Stomach (tissue), 9 donors: ENCODE data around the gene TRAK1. TPM values are rescaled to one million over a fixed set of nuclear protein-coding genes. Genes with fewer than 3 reads are reported as not detected.

Experiments
- DNase-seq, 2 donors: peaks; one replicate each; pipeline versions ENCODE4 v3.0.0 to v3.0.0-alpha.2; 2013 to 2019
- H3K27ac ChIP-seq, 5 donors: fragments of 200-600 bp in 4 of 5; sonication (generic) in 4 of 5; one replicate each; pipeline ENCODE4 v1.5.1; 2013 to 2019; ENCODE audit warnings: mild to moderate bottlenecking in 1 of 5, moderate library complexity in 1 of 5
- H3K27me3 ChIP-seq, 3 donors: fragments of 200-600 bp; sonication (generic); one replicate each; pipeline ENCODE4 v1.5.1; 2017 to 2019; ENCODE audit warnings: mixed run types in 1 of 3
- H3K36me3 ChIP-seq, 4 donors: fragments of 200-600 bp; sonication (generic); 1 replicate in 3 of 4; 2 replicates in 1 of 4; pipeline ENCODE4 v1.5.1; 2016 to 2019
- H3K4me1 ChIP-seq, 4 donors: fragments of 200-600 bp; sonication (generic); one replicate each; pipeline ENCODE4 v1.5.1; 2016 to 2019
- H3K4me3 ChIP-seq, 4 donors: fragments of 200-600 bp; sonication (generic) in 3 of 4; one replicate each; pipeline ENCODE4 v1.5.1; 2016 to 2019; ENCODE audit warnings: mild to moderate bottlenecking in 1 of 4
- H3K9me3 ChIP-seq, 4 donors: fragments of 200-600 bp; sonication (generic); one replicate each; pipeline ENCODE4 v1.5.1; 2016 to 2019
- EP300 ChIP-seq: sonication (generic); formaldehyde crosslinking; IDR thresholded peaks from one replicate; pipeline ENCODE4 v1.6.1; 2017; ENCODE audit warnings: antibody characterized with exemption
- POLR2A ChIP-seq, 4 donors: fragments of 450-650 bp; IDR thresholded peaks; one replicate each; pipeline ENCODE4 v1.6.1; 2016; ENCODE audit warnings: antibody characterized with exemption in 4 of 4, control low read depth in 2 of 4, mild to moderate bottlenecking in 1 of 4, moderate library complexity in 1 of 4
- POLR2AphosphoS5 ChIP-seq, 3 donors: sonication (generic); formaldehyde crosslinking; IDR thresholded peaks; one replicate each; pipeline ENCODE4 v1.6.1; 2016; ENCODE audit warnings: antibody characterized with exemption in 3 of 3
- WGBS, 5 donors: extraction: QIAGEN DNeasy Blood & Tissue Kit in 3 of 5; methylation state at CpG; one replicate each; pipeline versions ENCODE4 v1.1.5 to v1.1.7; 2013 to 2018; 5-methylcytosine and 5-hydroxymethylcytosine counted together
- intact Hi-C: fragments of 100-400 bp; cut with DNase I; formaldehyde crosslinking; loops from one replicate; pipeline ENCODE4 v1.15.1; 2023; ENCODE audit warnings: low total_unique reads
- polyA plus RNA-seq, 3 donors: library from polyadenylated mRNA; stranded (reverse); fragments of 200-250 nt; gene quantifications; one replicate each; pipeline ENCODE4 v1.2.3, GENCODE V29; 2013
- total RNA-seq, 5 donors: library from RNA; depleted of rRNA; stranded (reverse); fragments of >200 nt; gene quantifications; one replicate each; pipeline versions ENCODE4 v1.1.0 to v1.2.3, GENCODE V29; 2014 to 2016
- TF ChIP-seq, protein P1 (sequence below), 7 experiments: fragments of 450-650 bp in 4 of 7; fragments of 200-600 bp in 3 of 7; sonication (generic) in 3 of 7; IDR thresholded peaks; one replicate each; pipeline ENCODE4 v1.5.1; 2016 to 2019; ENCODE audit warnings: antibody characterized with exemption in 7 of 7, control low read depth in 2 of 7, mild to moderate bottlenecking in 1 of 7
- donor health status: healthy with polysubstance abuse.
- donor health status: Bipolar disorder and iron deficiency.
- donor health status: healthy.

The TRAK1 gene
- total and polyA plus RNA-seq, 8 donors = 17.2 to 328 (median 86.0) TPM

- 26 to 74% (median 41%) methylated on average over 3 of the region's 3 CpGs for WGBS, 5 donors
- Histone ChIP-seq H3K4me3 (no peak overlapping the region), H3K9me3 (no peaks in the 10 kb centered on the region), H3K4me1 (peaks cover 20 to 49% (median 34%) of the 10 kb centered on the region in 4 donors), H3K36me3 (no peaks in the 10 kb centered on the region), H3K27ac (peak overlapping the region; percentile 16 to 59 (median 48)), H3K27me3 (no peaks in the 10 kb centered on the region)
- intact Hi-C loops = no loop called here
- peak; percentile 90 to 92 for DNase-seq
- TF ChIP-seq POLR2A (IDR thresholded peaks at IDR 0.05) = no peak
- TF ChIP-seq POLR2AphosphoS5 (IDR thresholded peaks at IDR 0.05) = peak in 1 of 3 donors; percentile 61
Observed at GRCh38 chr3:42149975-42150374, 58.8 kb downstream of the TRAK1 start.

DNA sequence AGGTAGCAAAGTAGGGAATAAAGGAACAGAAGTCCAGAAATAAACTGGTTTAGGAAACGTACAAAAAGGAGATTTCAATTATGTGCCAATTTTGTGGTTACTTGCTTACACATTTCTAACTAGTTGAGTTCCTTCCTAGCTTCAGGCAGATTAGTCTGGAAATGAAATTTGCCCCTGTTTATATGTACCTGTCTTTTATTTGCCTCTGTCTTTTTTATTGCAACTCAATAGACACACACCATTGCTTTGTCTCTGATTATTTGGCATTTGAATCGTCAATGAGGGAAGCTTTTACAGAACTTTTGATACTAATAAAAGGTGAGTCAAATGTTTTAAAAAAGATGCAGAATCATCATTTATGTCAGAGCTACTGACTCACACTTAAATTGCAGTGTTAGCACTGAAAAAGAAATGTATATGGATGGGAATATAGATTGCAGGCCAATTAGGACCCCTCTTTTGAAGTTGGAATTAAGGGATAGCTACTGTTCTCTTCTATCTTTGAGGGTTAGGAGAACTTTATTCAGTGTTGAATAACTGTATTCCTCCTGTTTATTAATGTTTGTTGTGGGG, 60.5 kb downstream of the TRAK1 start:
- H3K4me3 ChIP-seq = no peak overlapping the region
- intact Hi-C loops = no loop called here
- 40 to 56% (median 47%) methylated on average over 2 of the region's 2 CpGs for WGBS, 5 donors
- peaks cover 20 to 49% (median 34%) of the 10 kb centered on the region in 4 donors for H3K4me1 ChIP-seq
- no peak overlapping the region for H3K27ac ChIP-seq
- no peak for TF ChIP-seq POLR2A (IDR thresholded peaks at IDR 0.05)
- no peak for TF ChIP-seq POLR2AphosphoS5 (IDR thresholded peaks at IDR 0.05)
- TF ChIP-seq, protein P1, sequence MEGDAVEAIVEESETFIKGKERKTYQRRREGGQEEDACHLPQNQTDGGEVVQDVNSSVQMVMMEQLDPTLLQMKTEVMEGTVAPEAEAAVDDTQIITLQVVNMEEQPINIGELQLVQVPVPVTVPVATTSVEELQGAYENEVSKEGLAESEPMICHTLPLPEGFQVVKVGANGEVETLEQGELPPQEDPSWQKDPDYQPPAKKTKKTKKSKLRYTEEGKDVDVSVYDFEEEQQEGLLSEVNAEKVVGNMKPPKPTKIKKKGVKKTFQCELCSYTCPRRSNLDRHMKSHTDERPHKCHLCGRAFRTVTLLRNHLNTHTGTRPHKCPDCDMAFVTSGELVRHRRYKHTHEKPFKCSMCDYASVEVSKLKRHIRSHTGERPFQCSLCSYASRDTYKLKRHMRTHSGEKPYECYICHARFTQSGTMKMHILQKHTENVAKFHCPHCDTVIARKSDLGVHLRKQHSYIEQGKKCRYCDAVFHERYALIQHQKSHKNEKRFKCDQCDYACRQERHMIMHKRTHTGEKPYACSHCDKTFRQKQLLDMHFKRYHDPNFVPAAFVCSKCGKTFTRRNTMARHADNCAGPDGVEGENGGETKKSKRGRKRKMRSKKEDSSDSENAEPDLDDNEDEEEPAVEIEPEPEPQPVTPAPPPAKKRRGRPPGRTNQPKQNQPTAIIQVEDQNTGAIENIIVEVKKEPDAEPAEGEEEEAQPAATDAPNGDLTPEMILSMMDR (IDR thresholded peaks at IDR 0.05) = no peak
- no peak for TF ChIP-seq EP300
- DNase-seq = no peak
- H3K27me3 ChIP-seq = no peaks in the 10 kb centered on the region
- no peaks in the 10 kb centered on the region for H3K9me3 ChIP-seq
- no peaks in the 10 kb centered on the region for H3K36me3 ChIP-seq

- no peaks in the 10 kb centered on the region for H3K9me3 ChIP-seq
- TF ChIP-seq POLR2A (IDR thresholded peaks at IDR 0.05) (no peak), POLR2AphosphoS5 (IDR thresholded peaks at IDR 0.05) (no peak), EP300 (no peak)
- intact Hi-C loops = no loop called here
- DNase-seq = no peak
- no peaks in the 10 kb centered on the region for H3K36me3 ChIP-seq
- no peaks in the 10 kb centered on the region for H3K27me3 ChIP-seq
- no peak overlapping the region for H3K4me3 ChIP-seq
- no peak overlapping the region for H3K27ac ChIP-seq
- peaks cover 20 to 49% (median 34%) of the 10 kb centered on the region in 4 donors for H3K4me1 ChIP-seq
- 78 to 84% (median 81%) methylated on average over 5 of the region's 5 CpGs for WGBS, 5 donors
Observed at GRCh38 chr3:42152193-42152592, 61.0 kb downstream of the TRAK1 start.

- 81 to 89% (median 88%) methylated on average over 4 of the region's 4 CpGs for WGBS, 5 donors
- TF ChIP-seq EP300 = no peak
- TF ChIP-seq POLR2AphosphoS5 (IDR thresholded peaks at IDR 0.05) = no peak
- TF ChIP-seq, protein P1 (IDR thresholded peaks at IDR 0.05) = no peak
- no peak for TF ChIP-seq POLR2A (IDR thresholded peaks at IDR 0.05)
- H3K4me1 ChIP-seq = peaks cover 20 to 43% (median 30%) of the 10 kb centered on the region in 4 donors
Observed at GRCh38 chr3:42153039-42153438, 61.9 kb downstream of the TRAK1 start.

DNA sequence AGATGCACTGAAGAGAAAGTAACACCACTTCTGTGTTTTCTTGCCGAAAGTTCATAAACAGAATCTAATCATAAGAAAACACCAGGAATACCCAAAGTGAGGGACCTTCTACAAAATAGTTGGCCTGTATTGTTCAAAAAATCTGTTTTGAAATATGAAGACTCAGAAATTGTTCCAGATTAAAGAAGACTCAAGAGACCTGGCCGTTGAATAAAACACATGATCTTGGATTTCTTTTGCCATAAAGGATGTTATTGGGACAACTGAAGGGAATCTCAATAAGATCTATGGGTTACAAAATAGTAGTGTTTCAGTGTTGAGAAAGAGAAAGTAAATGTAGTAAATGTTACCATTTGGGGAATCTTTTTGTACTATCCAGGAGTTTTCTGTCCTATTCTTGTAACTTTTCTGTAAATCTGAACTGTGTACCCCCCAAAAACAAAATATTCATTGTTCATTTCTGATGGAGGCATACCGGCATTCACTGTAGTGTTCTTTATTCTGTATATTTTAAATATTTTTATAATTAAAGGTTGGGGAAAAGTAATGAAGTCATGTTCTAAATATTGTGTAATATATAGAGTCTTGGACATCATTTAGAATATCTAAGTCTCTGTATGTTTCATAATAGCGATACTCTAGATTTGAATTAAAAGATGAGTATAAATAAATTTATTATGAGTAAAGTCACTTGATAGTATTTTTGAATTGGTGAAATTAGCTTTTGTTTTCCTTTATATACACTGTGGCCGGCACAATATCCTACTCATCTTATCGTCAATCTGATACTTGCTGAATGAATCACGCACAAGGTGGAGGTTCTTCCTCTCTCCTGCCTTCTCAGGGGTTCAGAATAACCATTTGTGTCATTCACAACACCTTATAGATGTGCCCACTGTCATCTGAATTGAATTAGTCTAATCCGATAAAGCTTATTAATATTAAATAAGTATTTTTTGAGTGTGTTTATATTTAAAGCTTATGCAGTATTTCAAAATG, 66.7 kb downstream of the TRAK1 start:
- H3K36me3 ChIP-seq = no peaks in the 10 kb centered on the region
- no peak overlapping the region for H3K27ac ChIP-seq
- no peaks in the 10 kb centered on the region for H3K9me3 ChIP-seq
- H3K27me3 ChIP-seq = no peaks in the 10 kb centered on the region
- 69 to 77% (median 72%) methylated on average over 8 of the region's 8 CpGs for WGBS, 5 donors
- H3K4me1 ChIP-seq = peaks cover 13 to 43% (median 33%) of the 10 kb centered on the region in 4 donors
- no peak overlapping the region for H3K4me3 ChIP-seq
- DNase-seq = no peak
- intact Hi-C loops = no loop called here
- no peak for TF ChIP-seq POLR2AphosphoS5 (IDR thresholded peaks at IDR 0.05)
- no peak for TF ChIP-seq EP300
- TF ChIP-seq, protein P1 (IDR thresholded peaks at IDR 0.05) = no peak
- no peak for TF ChIP-seq POLR2A (IDR thresholded peaks at IDR 0.05)

More at GRCh38 chr3:42153039-42153438, 61.9 kb downstream of the TRAK1 start:
- H3K4me3 ChIP-seq = no peak overlapping the region
- intact Hi-C loops = no loop called here
- H3K27ac ChIP-seq = no peak overlapping the region
- H3K27me3 ChIP-seq = no peaks in the 10 kb centered on the region
- H3K9me3 ChIP-seq = no peaks in the 10 kb centered on the region
- no peak for DNase-seq
- no peaks in the 10 kb centered on the region for H3K36me3 ChIP-seq
